A204.1 (cell line): Measurements from ENCODE around the gene OTOG.

ENCODE experiments used
- FAIRE-seq: peaks from 2 replicates; lab custom pipeline; 2012; peaks lifted over from hg19 to GRCh38; lab: Jason Lieb, UNC

The OTOG gene

GRCh38 chr11:17547051-17547577 is at the start of gene OTOG:
TSS of gene OTOG (plus strand) at chr11:17547259. CDS start at chr11:17547373, 114 bp downstream.
- FAIRE-seq, result no peak

GRCh38 chr11:17498058-17498457 is 49.0 kb upstream of the OTOG start:
- FAIRE-seq, result no peak

- FAIRE-seq, result no peak
These were observed 48.6 kb upstream of the OTOG start for GRCh38 chr11:17498475-17498874.

GRCh38 chr11:17500673-17501072 is 46.4 kb upstream of the OTOG start:
- FAIRE-seq, result no peak

- no peak for FAIRE-seq
These were observed 44.4 kb upstream of the OTOG start for GRCh38 chr11:17502630-17503029.

GRCh38 chr11:17504330-17505107 is 42.5 kb upstream of the OTOG start:
- FAIRE-seq, result peak; percentile 90

GRCh38 chr11:17505146-17505545 is 41.9 kb upstream of the OTOG start:
- no peak for FAIRE-seq

- no peak for FAIRE-seq
These were observed 40.7 kb upstream of the OTOG start for GRCh38 chr11:17506314-17506713.

GRCh38 chr11:17506942-17507341 is 40.1 kb upstream of the OTOG start:
- no peak for FAIRE-seq

GRCh38 chr11:17507773-17508172 is 39.3 kb upstream of the OTOG start:
- FAIRE-seq, result no peak

GRCh38 chr11:17508306-17508705 is 38.8 kb upstream of the OTOG start:
- FAIRE-seq, result no peak

- no peak for FAIRE-seq
These were observed 38.3 kb upstream of the OTOG start for GRCh38 chr11:17508791-17509190.

- FAIRE-seq, result no peak
These were observed 36.4 kb upstream of the OTOG start for GRCh38 chr11:17510507-17511206.

- no peak for FAIRE-seq
These were observed 35.5 kb upstream of the OTOG start for GRCh38 chr11:17511571-17511970.

- no peak for FAIRE-seq
These were observed 35.0 kb upstream of the OTOG start for GRCh38 chr11:17512101-17512500.

GRCh38 chr11:17513853-17514252 is 33.2 kb upstream of the OTOG start:
- FAIRE-seq, result no peak

GRCh38 chr11:17514476-17514875 is 32.6 kb upstream of the OTOG start:
- FAIRE-seq, result no peak

- no peak for FAIRE-seq
These were observed 31.4 kb upstream of the OTOG start for GRCh38 chr11:17515443-17516176.

- no peak for FAIRE-seq
These were observed 30.4 kb upstream of the OTOG start for GRCh38 chr11:17516551-17517150.

GRCh38 chr11:17517186-17517585 is 29.9 kb upstream of the OTOG start:
- no peak for FAIRE-seq

GRCh38 chr11:17518366-17518765 is 28.7 kb upstream of the OTOG start:
- FAIRE-seq, result no peak
